Dedifferentiated amniotic fluid mesenchymal stem cell (primary cell): Measurements from ENCODE around the gene ONECUT3.
"Not testable (repeated sequence)": the region's sequence is repeated elsewhere in the genome, so short reads cannot be mapped to it uniquely, and the experiment has no call there.

Experiments used
- DNase-seq: peaks from one replicate; pipeline ENCODE4 v3.0.0-alpha.2; 2016; ENCODE audit errors: extremely low spot score

The ONECUT3 gene

GRCh38 chr19:1794424-1795172, 41.3 kb downstream of the ONECUT3 start:
- DNase-seq = no peak

GRCh38 chr19:1796395-1797142, 43.3 kb downstream of the ONECUT3 start:
- no peak for DNase-seq

DNA sequence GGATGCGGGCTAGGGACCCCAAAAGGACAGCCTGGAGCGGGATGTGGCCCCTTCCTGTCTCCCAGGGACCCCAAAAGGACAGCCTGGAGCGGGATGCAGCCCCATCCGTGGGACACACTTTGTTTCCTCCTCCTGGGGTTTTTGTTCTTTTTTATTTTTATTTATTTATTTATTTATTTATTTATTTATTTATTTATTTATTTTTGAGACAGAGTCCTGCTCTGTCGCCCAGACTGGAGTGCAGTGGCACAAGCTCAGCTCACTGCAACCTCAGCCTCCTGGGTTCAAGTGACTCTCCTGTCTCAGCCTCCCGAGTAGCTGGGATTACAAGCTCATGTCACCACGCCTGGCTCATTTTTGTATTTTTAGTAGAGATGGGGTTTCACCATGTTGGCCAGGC, 44.0 kb downstream of the ONECUT3 start:
- not testable (repeated sequence) for DNase-seq

GRCh38 chr19:1799695-1800342, 46.5 kb downstream of the ONECUT3 start:
- DNase-seq = no peak

DNA sequence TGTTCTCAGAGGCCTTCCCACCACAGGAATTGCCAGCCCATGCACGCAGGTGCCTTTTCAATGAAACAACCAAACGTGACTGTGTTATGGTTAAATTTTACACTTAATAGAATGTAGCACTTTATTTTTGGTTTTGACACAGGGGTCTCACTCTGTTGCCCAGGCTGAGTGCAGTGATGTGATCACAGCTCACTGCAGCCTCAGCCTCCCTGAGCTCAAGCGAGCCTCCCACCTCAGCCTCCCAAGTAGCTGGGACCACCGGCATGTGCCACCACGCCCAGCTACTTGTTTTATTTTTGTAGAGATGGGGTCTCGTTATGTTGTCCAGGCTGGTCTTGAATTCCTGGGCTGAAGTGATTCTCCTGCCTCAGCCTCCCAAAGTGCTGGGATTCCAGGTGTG, 51.6 kb downstream of the ONECUT3 start:
- no peak for DNase-seq

- DNase-seq = no peak
These were observed 52.3 kb downstream of the ONECUT3 start for GRCh38 chr19:1805401-1806183.

- no peak for DNase-seq
These were observed 53.1 kb downstream of the ONECUT3 start for GRCh38 chr19:1806184-1807029.

DNA sequence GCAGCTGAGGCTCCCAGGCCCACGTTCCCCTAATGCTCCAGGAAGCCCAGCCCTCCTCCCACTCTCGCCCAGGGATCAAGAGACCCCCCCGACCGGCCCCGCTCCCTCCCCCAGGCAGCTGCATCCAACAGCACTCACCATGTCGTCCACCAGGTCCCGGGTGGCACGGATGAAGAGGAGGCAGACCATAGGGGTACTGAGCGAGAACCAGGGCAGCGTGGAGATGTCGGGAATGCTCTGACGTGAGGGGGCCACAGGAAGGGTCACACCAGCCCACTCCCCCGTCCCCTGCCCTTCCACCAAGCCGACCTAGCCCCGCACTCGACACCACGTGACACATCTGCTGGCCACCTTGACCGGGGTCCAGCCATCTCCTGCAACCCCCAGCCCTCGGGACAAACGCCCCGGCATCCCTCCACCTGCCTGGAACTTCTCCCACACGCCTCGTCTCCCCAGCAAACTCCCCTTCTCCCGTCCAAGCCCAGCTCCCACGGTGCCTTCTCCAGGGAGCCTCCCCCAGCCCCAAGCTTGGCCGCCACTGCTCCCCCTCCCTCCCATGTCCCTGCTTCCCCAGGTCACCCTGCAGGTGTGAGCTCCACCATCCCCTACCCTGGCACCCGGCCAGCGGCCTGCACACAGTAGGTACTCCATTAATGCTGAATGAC, 53.9 kb downstream of the ONECUT3 start:
- DNase-seq = no peak

DNA sequence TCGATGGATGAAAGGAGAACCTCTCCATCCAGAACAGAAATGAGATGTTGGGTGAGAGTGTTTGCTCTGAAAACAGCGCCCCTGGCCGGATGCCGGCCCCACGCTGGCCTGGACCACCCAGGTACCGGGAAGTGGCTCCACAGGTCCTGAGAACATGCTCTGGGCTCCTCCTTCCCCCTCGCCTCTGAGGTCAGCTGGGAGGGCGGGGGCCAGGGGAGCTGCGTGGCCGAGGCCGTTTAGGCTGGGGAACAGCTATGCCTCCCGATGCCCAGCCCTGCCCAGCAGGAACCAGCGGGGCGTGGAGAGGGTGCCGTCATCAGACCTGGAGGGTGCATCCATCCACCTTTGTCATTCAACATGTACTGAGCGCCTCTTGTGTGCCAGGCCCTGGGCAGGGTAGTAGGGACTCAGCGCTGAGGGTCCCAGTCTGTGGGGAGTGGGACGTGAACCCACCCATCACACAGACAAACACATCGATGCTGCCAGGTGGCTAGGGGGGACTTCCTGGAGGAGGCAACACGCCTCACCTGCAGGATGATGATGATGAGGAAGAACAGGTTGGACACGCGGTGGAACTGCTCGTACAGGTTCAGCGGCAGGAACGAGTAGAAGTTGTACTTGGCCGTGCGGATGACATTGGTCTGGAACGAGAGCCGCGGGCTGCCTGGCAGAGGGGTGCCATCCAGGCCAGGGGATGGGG, 54.5 kb downstream of the ONECUT3 start:
- DNase-seq = no peak

GRCh38 chr19:1808395-1808731, 55.1 kb downstream of the ONECUT3 start:
- DNase-seq = no peak

DNA sequence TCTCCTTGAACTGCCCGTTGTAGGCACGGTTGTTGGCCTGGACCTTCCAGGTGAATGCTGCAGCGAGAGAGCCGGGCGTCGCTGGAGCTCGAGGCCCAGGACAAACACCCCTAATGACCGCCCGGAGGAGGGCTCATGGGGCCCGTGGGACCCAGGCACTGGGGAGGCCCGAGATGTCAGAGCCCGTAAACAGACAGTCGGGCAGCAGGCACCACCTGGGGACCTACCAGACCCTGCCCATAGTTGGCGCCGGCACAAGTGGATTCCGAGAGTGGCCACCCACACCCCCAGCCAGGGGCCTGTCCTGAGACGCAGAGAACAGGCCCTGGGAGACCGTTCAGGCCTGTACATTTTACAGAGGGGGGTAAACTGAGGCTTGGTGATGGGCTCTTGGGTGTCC, 56.4 kb downstream of the ONECUT3 start:
- DNase-seq = no peak

DNA sequence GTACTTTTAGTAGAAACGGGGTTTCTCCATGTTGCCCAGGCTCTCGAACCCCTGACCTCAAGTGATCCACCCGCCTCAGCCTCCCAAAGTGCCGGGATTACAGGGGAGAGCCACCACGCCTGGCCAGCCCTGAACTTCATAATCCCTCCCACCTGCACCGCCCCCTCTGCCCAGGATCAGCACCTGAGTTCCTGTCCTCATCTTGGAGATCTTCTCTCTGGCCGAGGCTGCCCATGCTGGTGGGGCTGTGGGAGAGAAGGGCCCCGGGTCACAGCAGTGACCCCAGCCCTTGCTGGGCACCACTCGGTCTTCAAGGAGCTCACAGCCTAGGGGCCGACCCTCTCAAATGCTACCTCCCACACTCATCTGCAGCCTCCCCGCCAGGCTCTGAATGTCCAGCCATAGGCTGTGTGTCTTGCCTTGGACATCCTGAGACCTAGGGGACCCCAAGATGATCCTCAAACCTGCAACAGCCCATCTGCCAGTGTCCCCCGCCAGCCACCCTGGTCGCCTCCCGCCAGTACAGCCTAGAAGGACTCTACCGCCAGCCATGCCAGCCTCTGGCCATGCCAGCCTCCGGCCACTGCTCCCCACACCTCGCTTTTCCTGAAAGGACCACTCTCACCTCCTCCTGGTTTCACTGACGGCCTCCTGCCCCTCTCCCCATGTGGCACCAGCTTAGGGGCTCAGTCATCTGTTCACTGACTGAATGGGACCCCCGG, 57.3 kb downstream of the ONECUT3 start:
- no peak for DNase-seq

DNA sequence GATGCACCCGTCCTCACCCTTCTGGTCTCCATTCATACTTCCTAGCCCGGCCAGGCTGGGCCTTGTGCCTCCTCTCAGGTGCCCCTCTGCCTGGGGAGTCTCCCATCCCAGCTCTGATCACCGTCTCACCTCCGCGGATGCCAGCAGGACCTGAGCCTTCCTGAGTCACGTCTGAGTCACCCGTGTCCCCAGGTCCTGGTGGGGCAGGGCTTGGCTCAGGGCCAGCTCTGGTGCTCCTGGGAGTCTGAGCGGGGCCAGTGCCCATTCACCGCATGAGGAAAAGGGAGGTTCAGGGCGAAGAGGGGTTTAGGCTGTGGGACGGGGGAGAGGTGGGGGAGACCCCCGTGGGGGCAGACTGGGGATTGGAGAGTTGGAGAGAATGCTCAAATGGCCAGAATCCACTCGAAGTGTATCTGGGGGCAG, 58.2 kb downstream of the ONECUT3 start:
- DNase-seq = no peak

- no peak for DNase-seq
These were observed 58.7 kb downstream of the ONECUT3 start, which contains the start of gene ATP8B3 for GRCh38 chr19:1811942-1812425. ATP8B3 (minus strand) TSS chr19:1812276; CDS start chr19:1811736, 540 bp downstream.

DNA sequence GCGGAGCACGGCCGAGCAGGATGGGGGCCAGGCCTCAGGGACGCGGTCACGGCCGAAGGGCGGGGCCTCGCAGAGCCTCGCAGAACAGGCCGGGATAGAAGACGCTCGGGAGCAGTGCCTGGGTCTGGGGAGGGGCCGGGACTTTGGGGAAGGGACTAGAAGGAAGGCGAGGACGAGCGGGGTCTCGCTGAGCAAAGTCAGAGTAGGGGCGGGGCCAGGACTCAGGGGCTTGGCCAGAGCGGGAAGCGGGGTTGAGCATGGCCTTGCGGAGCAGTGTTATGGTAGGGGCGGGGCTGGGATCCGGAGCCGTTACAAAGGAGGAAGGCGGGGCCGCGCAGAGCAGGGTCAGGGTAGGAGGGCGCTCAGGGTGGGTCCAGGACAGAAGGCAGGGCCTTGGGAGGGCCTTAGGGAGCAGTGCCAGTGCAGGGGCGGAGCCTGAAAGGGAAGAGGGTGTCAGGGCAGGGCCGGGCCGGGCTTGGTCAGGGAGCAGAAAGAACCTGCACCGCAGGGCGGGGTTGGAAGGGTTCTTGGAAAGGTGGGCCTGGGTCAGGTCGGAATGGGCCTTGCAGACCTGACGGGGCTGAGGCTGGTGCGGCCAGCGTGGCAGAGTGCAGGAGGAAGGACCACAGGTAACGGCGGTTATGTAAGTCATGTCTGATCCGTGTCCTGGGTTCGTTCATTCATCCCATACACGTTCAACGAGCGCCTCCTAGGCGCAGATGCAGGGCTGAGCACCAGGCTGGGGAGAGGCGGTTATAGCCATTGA, 59.3 kb downstream of the ONECUT3 start:
- peak; percentile 66 for DNase-seq

GRCh38 chr19:1813192-1814182, 60.2 kb downstream of the ONECUT3 start:
- DNase-seq = no peak

- DNase-seq = no peak
These were observed 61.1 kb downstream of the ONECUT3 start for GRCh38 chr19:1814391-1814790.
